Measurements from ENCODE around the gene BTG1.
"Not testable (repeated sequence)": the region's sequence is repeated elsewhere in the genome, so short reads cannot be mapped to it uniquely, and the experiment has no call there.

BTG1 gene

GRCh38 chr12:92094751-92095161, 50.9 kb downstream of the BTG1 start:
- DNase-seq, result no peak

GRCh38 chr12:92094301-92094700, 51.3 kb downstream of the BTG1 start:
- DNase-seq, result not testable (repeated sequence)

Measured in DMS153 (cell line).